Suprapubic skin (tissue), 4 donors: ENCODE results near the gene CACNA1D.

Experiments used
- CTCF ChIP-seq, 2 donors: fragments of 200-600 bp in 1 of 2; fragments of 450-650 bp in 1 of 2; sonication (generic) in 1 of 2; IDR thresholded peaks; one replicate each; pipeline ENCODE4 v1.5.1; 2016 to 2019; ENCODE audit warnings: antibody characterized with exemption in 2 of 2, mild to moderate bottlenecking in 1 of 2, moderate library complexity in 1 of 2
- EP300 ChIP-seq: sonication (generic); formaldehyde crosslinking; IDR thresholded peaks from one replicate; pipeline ENCODE4 v1.6.1; 2017; ENCODE audit warnings: antibody characterized with exemption
- POLR2A ChIP-seq, 2 donors: fragments of 450-650 bp; IDR thresholded peaks; one replicate each; pipeline ENCODE4 v1.6.1; 2017; ENCODE audit warnings: antibody characterized with exemption in 2 of 2, mild to moderate bottlenecking in 2 of 2, moderate library complexity in 2 of 2
- POLR2AphosphoS5 ChIP-seq, 3 donors: sonication (generic); formaldehyde crosslinking; IDR thresholded peaks; one replicate each; pipeline ENCODE4 v1.6.1; 2017; ENCODE audit warnings: antibody characterized with exemption in 3 of 3

DNA sequence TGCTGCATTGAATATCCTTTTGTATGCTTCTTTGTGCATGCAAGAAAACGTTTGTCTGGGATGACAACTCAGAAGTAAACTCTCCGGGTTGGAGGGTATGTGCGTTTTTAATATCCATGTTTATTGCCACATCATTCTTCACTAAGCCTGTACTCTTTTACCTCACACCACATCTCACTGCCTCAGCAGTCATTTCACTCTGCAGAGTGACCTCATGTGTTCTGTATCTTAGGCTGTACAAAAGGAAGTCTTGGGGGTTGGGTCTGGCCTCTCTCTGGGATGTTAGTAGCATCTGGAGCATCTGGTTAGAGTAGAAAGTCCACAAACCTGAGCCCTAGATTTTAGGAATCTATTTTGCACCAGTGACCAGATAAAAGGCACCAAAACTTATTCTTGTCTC lies 16.1 kb downstream of the CACNA1D start:
- TF ChIP-seq CTCF (IDR thresholded peaks at IDR 0.05) (no peak), POLR2A (IDR thresholded peaks at IDR 0.05) (no peak), POLR2AphosphoS5 (IDR thresholded peaks at IDR 0.05) (no peak), EP300 (no peak)
